HepG2 (cell line): Measurements from ENCODE around the gene EHD1.

ENCODE experiments used
- BCLAF1 ChIP-seq: fragments of 450-650 bp; IDR thresholded peaks from 2 replicates; pipeline ENCODE4 v1.6.1; 2017; ENCODE audit warnings: mild to moderate bottlenecking
- CTCF ChIP-seq: sonication (generic); formaldehyde crosslinking; IDR thresholded peaks from 2 replicates; pipeline ENCODE4 v1.5.0; 2020; ENCODE audit warnings: mild to moderate bottlenecking, missing genetic modification reagents, moderate library complexity
- EP300 ChIP-seq, 3 experiments: sonication (generic) in 1 of 3; formaldehyde crosslinking in 1 of 3; IDR thresholded peaks; 2 replicates each; pipeline versions ENCODE4 v1.5.1 to v1.6.1; 2011 to 2020; ENCODE audit warnings: low read depth in 2 of 3, low read length in 2 of 3, borderline replicate concordance in 1 of 3, improper control_type of control experiment in 1 of 3, mild to moderate bottlenecking in 1 of 3, missing genetic modification reagents in 1 of 3, moderate library complexity in 1 of 3
- EZH2 ChIP-seq: conservative IDR thresholded peaks from 2 replicates; pipeline ENCODE4 v1.6.1; 2012; ENCODE audit warnings: mild to moderate bottlenecking, low read depth, low read length, moderate library complexity
- MED13 ChIP-seq: sonication (generic); formaldehyde crosslinking; IDR thresholded peaks from 2 replicates; pipeline ENCODE4 v1.5.0; 2020; ENCODE audit warnings: missing genetic modification reagents
- MLLT10 ChIP-seq: sonication (generic); formaldehyde crosslinking; IDR thresholded peaks from 2 replicates; pipeline ENCODE4 v1.4.0; 2020; ENCODE audit warnings: missing genetic modification reagents
- MTERF4 ChIP-seq: sonication (generic); formaldehyde crosslinking; IDR thresholded peaks from 2 replicates; pipeline ENCODE4 v1.8.0; 2023; ENCODE audit warnings: mild to moderate bottlenecking, missing genetic modification reagents
- SIN3A ChIP-seq: IDR thresholded peaks from 2 replicates; pipeline ENCODE4 v1.6.1; 2011; ENCODE audit warnings: low read depth, mild to moderate bottlenecking, control low read depth, low read length, borderline replicate concordance
- SUZ12 ChIP-seq: fragments of 150-350 bp; IDR thresholded peaks from 2 replicates; pipeline ENCODE4 v1.6.1; 2014; ENCODE audit warnings: low read depth, low read length
- ZNF282 ChIP-seq: fragments of 450-650 bp; IDR thresholded peaks from 2 replicates; pipeline ENCODE4 v1.6.1; 2018; ENCODE audit not compliant: partially characterized antibody
- ZNF512 ChIP-seq: sonication (generic); formaldehyde crosslinking; IDR thresholded peaks from 2 replicates; pipeline ENCODE4 v1.4.0; 2020; ENCODE audit warnings: mild to moderate bottlenecking, missing genetic modification reagents
- ZNF589 ChIP-seq: sonication (generic); formaldehyde crosslinking; conservative IDR thresholded peaks from 2 replicates; pipeline ENCODE4 v1.8.0; 2022; ENCODE audit warnings: mild to moderate bottlenecking, moderate library complexity, missing genetic modification reagents
- ZNF644 ChIP-seq: IDR thresholded peaks from 2 replicates; pipeline ENCODE4 v1.6.1; 2016; ENCODE audit warnings: low read depth
- ZNF780A ChIP-seq: sonication (generic); formaldehyde crosslinking; IDR thresholded peaks from 2 replicates; pipeline ENCODE4 v1.8.0; 2022; ENCODE audit warnings: mild to moderate bottlenecking, missing genetic modification reagents, moderate library complexity

- TF ChIP-seq SUZ12 (no peak), ZNF282 (no peak), CTCF (CRISPR knock-in tag) (no peak), MED13 (CRISPR knock-in tag) (no peak), MLLT10 (no peak), BCLAF1 (no peak), EZH2 (no peak), EP300 (IDR thresholded peaks at IDR 0.05; ENCODE audit: low read depth in 2 of 2, low read length in 2 of 2) (no peak), EP300 (CRISPR knock-in tag; IDR thresholded peaks at IDR 0.05; ENCODE audit: borderline replicate concordance) (no peak), ZNF644 (CRISPR knock-in tag) (no peak), ZNF589 (no peak), MTERF4 (CRISPR knock-in tag) (no peak), ZNF512 (CRISPR knock-in tag) (no peak), ZNF780A (CRISPR knock-in tag) (no peak), SIN3A (no peak)
Measured at GRCh38 chr11:64857485-64857884, 20.9 kb downstream of the EHD1 start.
